COR-L47 (cell line): ENCODE data around the gene SLC5A5.
A peak's percentile ranks its signal among the peaks of the same experiment; 100 is the strongest.

ENCODE experiments used
- DNase-seq: peaks from one replicate; lab custom pipeline; 2025; lab: John Stamatoyannopoulos, UW

Gene SLC5A5

DNA sequence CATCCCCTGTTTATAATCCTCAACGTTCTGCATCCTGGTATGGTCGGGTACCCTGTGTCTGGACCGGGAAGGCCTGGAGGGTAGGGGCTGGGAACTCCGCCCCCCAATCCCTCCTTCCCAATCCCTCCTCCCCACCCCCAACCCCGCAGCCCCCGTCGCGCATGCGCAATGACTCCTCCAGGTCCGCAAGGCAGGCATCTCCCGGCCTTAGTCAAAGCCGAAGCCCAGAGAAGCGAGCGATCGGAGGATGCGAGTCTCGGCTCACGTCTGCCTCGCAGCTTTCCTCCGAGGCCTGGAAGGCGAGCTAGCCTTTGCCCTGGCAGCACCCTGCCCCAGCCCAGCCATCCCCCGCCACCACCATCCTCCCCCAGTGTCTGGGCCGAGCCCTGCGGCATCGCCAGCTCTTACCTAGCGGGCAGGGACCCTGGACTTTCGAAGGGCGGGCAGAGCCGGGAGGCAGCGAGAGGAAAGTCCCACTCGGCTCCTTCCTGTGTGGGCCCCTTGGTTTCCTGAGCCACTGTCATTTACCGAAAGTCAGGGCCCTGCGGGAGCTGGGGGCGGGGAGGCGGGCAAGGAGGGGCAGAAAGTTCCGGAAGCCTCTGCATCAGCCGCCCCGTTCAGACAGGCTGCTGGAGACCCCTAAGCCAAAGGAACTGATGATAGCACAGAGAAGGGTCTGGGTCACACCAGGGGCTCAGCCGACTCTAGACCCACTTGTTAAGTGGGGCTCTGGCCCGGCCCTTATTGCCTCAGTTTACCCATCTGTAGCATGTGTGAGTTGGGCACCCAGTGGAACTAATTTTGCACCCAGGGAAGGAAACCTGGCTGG is 24.0 kb upstream of the SLC5A5 start, which contains the start of gene JAK3:
Gene JAK3 (minus strand): TSS at position 445 of the 829 bp plus-strand sequence. CDS start 3,565 bp downstream, outside the sequence.
- no peak for DNase-seq

DNA sequence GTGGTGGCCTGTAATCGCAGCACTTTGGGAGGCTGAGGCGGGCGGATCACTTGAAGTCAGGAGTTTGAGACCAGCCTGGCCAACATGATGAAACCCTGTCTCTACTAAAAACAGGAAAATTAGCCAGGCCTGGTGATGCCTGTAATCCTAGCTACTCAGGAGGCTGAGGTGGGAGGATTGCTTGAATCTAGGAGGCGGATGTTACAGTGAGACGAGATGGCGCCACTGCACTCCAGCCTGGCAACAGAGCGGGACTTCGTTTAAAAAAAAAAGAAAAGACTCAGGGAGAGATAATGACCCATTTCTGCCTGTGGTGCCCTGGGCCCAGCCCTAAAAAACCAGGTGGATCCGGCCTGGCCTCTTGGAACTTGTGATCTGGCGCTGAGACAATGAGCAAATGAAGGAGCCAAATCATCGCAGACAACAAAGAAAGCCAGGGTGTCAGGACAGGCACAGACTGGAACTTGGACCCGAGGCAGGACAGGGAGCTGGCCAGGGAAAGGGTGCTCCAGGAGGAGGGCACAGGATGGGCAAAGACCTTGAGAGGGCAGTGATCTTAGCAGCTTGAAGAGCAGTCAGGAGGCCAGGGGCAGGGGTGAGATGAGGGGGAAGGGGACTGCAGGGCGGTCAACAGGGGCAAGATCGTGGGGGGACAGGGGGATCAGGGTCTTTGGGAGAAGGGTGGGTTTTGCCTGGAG is 23.0 kb upstream of the SLC5A5 start:
- no peak for DNase-seq

DNA sequence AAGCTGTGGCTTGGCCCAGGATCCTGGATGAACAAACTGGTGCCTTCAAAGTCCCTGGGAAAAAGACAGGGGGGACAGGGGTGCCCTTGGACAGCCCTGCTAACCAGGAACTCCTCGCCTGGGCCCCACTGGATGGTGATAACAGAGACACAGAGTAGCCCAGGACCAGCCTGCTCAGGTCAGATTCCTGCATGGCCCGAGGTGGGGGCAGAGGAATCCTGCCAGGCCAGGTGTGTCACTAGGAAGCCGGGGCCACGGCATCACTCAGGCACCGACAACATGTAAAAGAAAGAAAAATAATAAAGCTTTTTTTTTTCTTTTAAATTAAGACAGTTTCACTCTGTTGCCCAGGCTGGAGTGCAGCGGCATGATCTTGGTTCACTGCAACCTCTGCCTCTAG is 17.7 kb upstream of the SLC5A5 start:
- DNase-seq = no peak

DNA sequence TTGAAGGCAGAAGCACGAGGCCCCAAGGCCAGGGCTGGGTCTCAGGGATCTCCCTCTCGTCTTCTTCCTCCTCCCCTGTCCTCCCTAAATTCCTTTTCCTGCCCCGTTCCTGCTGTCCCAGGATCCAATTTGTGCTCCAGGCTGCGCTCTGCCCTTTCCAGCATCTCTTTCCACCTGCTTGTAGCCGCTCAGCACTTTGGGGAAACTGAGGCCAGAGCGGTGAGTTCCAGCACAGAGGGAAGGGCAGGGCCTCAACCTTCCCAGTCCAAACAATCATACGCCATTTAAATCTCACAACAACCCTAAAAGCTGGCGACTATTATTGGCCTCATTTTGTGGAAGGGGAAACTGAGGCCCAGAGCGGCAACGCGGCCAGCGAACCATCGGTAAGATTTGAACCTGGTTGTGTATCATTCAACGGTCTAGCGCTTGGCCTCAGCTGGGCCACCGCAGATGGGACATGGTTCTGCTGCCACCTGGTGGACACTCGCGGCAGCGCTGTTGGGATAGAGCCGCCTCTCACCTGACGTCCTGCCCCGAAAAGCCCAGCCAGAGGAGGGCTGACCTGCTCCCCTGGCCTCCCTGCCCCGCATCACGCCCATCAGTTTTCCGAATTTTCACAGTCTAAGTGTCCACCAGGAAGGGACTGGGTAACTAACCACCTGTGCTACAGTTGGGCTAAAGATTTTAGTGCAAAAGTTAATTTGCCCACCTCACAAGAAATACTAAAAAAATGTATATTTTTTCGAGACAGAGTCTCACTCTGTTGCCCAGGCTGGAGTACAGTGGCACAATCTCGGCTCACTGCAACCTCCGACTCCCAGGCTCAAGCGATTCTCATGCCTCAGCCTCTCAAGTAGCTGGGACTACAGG is 16.2 kb upstream of the SLC5A5 start:
- peak; percentile 38 for DNase-seq

DNA sequence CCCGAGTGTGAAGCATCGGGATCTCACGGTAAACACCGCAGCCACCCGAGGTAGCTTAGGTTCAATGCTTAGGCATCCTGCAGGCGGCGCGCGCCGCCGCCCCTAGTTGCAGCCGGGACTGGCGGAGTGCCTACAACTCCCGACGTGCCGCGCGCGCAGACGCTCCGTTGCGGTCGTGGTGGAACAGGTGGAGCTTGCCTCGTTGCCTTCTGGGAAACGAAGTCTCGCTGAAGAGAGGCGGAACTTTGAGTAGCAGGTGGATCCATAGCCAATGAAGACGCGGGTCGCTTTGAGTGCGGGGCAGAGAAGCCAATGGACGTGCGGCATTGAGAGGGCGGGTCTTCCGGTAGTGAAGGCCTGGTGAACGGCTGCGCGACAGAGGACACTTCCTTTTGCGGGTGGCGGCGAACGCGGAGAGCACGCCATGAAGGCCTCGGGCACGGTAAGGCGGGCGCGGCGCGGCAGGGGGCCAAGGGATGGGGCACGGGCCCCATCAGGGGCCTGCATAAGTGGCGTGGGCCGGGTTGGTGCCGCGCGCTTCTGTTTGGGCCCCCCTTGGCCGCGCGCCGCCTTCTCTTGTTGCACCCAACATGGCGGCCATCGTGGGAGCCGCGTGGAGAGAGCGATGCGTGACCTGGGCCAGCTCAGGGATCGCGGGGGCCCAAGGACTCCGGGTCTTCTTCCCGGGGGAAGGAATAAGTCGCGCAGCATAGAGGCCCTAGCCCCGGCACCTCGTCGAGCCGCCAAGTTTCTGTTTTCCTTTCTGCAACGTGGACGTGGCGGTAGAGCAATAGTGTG is 12.0 kb upstream of the SLC5A5 start, which contains the start of gene RPL18A:
Gene RPL18A (plus strand): TSS at position 378 of the 798 bp plus-strand sequence. CDS start 47 bp downstream, at position 425.
- peak; percentile 99 for DNase-seq

DNA sequence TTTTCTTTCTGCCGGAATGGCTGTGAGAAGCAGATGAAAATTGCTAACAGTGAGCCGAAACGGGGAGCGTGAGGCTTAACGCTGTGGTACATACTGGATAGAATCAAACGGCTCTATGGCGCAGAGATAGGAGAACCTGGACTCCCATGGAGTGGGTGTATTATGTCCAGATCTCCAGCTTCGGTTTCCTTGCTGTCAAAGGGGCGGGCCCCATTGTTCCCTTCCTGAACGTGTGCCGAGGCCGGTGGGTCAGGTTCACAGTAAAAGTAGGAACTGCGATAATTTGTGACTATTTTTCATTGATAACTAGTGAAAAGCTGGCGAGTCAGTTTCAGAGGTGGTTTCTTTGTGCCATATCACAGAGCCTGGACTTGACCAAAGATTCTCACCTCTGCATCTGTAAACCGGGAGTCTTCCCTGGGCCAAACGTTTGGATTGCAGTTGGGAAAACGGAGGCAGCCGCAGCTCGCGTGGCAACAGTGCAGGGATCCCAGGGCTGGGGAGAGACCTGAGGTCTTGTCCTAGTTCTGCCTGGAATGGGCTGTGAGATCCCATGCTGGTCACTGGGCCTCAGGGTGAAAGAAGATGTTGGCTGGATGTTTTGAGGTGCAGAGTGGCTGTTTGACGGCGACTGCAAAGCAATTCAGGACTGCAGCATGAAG is 11.3 kb upstream of the SLC5A5 start:
- DNase-seq = no peak

DNA sequence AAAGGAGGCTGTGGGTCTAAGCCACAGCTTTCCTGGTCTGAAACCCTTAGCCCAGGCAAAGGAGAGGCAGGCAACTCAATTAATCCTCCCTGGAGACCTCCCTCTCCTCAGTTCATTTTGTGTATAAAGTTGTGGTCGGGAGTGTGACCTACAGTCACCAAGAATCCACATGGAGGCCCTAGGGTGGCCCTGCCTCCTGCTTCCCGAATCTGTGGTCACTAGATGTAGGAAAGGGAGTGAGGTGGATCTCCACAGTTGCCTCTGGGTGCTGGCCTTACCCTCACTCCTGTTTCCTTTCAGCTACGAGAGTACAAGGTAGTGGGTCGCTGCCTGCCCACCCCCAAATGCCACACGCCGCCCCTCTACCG is 10.8 kb upstream of the SLC5A5 start:
- DNase-seq = no peak

DNA sequence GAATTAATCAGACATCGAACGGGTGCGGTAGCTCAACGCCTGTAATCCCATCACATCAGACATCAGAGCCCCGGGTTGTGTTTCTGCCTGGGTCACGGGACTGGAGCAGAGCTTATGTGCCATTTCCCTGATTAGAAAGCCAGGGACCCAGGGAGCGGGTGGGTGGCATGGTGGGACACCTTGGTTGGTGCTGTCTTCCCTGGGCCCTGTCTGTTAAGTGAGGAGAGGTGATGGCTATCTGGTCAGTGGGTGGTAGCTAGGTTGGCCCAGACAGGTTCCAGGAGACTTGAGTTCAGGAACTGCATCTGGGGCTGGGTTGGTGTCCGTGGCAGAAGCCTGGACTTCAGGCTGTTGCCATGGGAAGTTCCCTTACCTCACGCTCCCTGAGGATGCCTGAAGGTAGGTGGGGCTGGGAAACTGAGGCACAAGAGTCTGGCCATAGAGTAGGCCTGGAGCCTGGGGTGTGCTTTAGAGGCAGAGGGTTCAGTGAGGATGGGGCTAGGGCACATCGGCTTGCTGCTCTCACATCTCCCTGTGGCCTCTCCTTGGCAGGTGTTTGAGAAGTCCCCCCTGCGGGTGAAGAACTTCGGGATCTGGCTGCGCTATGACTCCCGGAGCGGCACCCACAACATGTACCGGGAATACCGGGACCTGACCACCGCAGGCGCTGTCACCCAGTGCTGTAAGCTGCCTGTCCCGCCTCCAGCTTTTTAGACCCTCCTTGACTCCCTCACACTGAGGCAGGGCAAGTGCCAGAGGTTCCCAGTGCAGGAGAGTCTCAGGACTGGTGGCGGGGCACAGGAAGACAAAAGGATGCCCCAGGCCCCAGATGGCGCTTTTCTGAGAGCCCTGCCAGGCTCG is 10.0 kb upstream of the SLC5A5 start:
- no peak for DNase-seq

DNA sequence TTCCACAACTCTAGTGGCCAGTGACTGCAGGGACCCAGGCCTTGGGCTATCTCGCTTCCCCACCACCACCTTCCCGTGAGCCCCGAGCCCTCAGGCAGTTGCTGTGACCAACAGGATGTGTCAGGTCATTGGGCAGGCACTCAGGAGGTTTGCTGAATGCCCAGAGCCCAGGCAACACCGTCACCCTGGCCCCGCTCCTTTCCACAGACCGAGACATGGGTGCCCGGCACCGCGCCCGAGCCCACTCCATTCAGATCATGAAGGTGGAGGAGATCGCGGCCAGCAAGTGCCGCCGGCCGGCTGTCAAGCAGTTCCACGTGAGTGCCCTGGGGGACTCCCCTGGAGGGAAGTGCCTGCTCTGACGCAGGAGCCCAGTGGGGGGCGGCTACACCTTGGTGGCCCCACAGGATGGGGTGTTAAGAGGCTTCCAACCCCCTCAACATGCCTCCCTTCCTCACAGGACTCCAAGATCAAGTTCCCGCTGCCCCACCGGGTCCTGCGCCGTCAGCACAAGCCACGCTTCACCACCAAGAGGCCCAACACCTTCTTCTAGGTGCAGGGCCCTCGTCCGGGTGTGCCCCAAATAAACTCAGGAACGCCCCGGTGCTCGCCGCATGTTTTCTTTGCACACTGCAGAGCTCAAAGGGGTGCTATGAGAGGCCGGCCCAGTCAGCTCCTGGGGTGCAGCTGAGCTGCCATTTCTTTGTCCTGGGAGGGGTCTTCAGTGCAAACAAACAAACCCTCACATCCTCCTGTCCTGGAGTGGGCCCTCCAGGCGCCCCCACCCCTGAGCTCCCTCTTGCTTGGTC is 8.8 kb upstream of the SLC5A5 start:
- no peak for DNase-seq

DNA sequence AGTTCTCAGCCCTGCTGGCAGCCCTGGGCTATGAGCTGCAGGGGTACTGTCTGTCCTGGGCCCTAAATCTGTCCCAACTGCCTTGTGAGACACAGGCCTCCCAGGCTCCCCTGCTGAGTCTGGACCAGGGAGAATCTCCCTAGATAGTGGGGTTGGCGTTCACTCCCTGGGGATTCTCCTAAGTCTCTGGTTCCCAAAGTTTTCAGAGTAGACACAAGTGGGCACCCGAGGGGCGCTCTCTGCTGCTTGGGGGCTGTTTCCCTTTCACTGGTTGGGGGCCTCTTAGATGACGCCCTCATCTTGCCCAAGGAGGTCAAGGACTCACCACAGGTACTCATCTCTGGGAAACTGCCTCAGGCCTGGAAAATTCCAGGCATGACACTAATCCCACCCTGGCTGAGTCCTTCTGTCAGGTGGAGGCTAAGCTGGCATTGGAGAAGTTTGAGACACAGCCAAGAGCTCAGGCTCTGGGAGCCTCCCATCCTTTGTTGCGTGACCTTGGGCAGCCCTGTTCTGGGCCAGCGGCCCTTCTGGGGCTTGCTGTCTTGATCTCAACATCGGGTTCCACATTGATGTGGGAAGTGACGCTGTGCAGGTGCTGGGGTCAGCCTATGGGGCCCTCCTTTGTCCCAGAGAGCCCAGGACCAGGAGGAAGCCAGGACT is 8.1 kb upstream of the SLC5A5 start:
- no peak for DNase-seq

DNA sequence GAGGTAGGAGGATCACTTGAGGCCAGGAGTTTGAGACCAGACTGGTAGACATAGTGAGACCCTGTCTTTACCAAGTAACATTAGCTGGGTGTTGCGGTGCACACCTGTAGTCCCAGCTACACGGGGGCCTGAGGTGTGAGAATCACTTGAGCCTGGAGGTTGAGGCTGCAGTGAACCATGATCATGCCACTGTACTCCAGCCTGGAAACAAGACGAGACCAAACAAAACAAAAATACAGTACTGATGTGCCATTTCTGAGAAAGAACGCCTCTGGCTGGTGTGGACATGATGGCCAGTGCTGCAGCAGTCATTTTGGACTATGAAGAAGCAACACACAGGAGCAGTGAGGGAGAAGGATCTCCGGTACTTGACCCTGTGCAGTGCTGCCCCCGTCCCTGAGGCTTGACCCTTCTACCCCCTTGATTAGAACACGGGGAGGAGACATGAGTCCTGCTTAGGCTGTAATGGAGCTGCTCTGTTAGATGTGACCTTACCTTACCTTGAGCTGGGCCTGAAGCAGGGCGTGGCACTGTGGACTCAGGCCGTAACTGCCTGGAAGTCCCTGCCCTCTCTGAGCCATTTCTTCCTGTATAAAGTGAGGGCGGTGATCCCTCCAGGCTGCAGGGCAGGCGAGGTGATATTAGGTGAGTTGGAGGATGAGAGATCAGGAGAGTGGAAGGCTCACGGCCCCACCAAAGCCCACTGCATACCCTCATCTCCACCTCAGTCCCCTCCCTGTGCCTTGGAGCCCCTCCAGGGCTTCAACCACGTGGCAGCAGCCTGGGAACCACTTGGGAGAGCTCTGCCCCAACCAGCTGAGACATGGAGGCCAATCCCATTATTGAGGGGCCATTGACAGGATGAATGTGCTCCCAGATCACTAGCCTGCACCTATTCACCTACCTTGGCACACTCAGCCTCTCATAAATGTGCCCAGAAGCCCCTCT is 6.1 kb upstream of the SLC5A5 start:
- no peak for DNase-seq

DNA sequence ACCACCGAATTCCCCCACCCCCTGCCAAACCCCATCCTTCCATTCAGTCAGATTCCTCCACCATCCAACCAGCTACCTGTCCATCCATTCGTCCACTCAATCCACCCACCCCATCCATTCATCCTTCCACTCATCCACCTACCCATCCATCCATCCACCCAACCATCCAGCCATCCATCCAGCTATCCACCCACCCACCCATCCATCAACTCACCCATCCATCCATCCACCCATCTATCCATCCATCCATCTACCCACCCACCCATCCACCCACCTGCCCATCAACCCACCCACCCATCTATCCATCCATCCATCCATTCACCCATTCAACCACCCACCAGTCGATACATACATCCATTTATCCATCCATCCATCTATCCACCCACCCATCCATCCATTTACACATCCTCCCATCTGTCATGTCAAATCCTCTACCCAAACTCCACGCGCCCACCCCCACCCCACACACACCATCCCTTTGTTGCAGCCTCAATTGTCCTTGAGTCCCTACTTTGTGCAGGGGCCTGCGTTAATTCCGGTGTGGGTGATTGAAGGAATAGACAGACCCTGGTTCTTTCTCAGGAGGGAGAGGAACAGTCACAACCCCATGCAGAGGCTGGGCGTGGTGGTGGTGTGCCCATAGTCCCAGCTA is 5.3 kb upstream of the SLC5A5 start:
- no peak for DNase-seq

DNA sequence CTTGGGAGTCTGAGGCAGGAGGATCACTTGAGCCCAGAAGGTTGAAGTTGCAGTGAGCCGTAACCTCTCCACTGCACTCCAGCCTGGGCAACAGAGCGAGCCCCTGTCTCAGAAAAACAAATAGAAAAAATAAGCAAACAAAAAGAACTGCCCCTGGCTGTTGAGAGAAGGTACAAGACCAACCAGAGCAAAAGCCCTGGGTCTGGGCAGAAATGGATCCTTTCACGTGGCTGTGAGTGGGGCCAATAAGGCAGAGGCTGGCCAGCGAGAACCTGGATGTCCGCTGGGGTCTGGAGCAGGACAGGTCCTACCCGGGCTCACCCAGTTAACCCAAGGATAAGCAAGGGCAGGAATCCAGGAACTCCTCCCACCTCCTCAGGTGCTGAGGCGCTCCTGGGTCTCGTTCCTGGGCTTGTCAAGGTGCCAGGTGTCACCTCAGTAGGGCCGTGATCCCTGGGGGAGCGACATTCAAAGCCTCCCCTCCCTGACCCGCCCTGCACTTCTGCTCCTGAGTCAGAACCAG is 4.7 kb upstream of the SLC5A5 start:
- no peak for DNase-seq

DNA sequence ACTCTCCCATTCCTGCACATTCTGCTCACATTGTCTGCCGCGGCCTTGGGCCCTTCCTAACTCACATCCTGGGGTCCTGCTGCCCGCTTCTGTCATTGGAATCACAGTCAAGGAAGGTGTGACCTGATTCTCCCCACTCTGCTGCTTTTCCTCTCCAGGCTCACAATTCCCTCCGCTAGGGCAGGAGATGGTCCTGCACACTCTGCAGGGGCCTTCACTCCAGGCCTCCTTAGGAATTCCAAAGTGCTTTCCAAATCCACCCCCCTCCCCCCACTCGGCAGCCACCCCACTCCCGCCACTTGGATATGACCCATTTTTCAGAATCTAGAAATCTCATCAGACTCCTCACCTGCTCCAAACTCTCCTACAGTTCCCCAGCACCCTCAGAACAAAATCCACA is 3.1 kb upstream of the SLC5A5 start:
- DNase-seq = no peak

DNA sequence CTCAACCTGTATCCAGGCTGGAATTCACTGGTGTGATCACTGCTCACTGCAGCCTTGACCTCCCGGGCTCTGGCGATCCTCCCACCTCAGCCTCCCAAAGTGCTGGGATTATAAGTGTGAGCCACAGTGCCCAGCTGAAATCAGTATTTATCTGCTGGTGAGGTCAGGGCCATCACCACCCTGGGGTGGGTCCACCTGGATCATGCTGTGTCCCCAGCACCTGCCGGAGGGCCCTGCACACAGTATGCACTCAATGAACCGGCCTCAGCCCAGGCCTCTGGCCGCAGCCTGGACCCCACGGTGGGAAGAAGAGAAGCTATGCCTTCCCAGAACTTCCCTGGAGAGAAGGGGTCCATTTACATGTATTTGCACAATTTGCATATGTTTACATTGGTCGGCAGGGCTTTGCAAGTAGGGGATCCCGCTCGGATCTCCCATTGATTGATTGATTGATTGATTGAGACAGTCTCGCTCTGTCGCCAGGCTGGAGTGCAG is 2.6 kb upstream of the SLC5A5 start:
- DNase-seq = no peak
